Measurements from ENCODE around the gene ATE1. TPM values are rescaled to one million over a fixed set of nuclear protein-coding genes. Genes with fewer than 3 reads are reported as not detected.

The ATE1 gene
- total and polyA plus RNA-seq, 4 donors: 4.2 to 47.8 (median 13.2) TPM

GRCh38 chr10:121803611-121804010, 124.2 kb downstream of the ATE1 start:
- H3K27ac ChIP-seq (ENCODE audit: low read depth in 1 of 2, low read length in 1 of 2): no peak overlapping the region
- no peaks in the 10 kb centered on the region for H3K9me3 ChIP-seq (ENCODE audit: control insufficient read depth in 4 of 4, insufficient read depth in 3 of 4, low read length in 3 of 4)
- WGBS, 2 donors: 96 to 100% methylated on average over 2 of the region's 2 CpGs
- ATAC-seq (ENCODE audit: insufficient read depth, low FRiP score): no peak
- no peak overlapping the region for H3K9ac ChIP-seq (ENCODE audit: insufficient read depth in 1 of 2, low read length in 2 of 2)
- peaks cover 0 to 8% (median 0%) of the 10 kb centered on the region in 5 donors for H3K4me1 ChIP-seq (ENCODE audit: control insufficient read depth in 5 of 5, insufficient read depth in 5 of 5, low read length in 5 of 5)
- no peak overlapping the region for H3K4me3 ChIP-seq
- peaks cover 0 to 5% (median 0%) of the 10 kb centered on the region in 4 donors for H3K36me3 ChIP-seq (ENCODE audit: control insufficient read depth in 4 of 4, insufficient read depth in 4 of 4, low read length in 4 of 4)
- no peak for DNase-seq
- H3K27me3 ChIP-seq (ENCODE audit: control insufficient read depth in 3 of 3, insufficient read depth in 3 of 3, low read length in 2 of 3): no peaks in the 10 kb centered on the region
- TF ChIP-seq CTCF (IDR thresholded peaks at IDR 0.05; ENCODE audit: control extremely low read depth, extremely low read depth): no peak

GRCh38 chr10:121800831-121801230, 127.0 kb downstream of the ATE1 start:
- Histone ChIP-seq H3K27ac (ENCODE audit: low read depth in 1 of 2, low read length in 1 of 2) (no peak overlapping the region), H3K4me3 (no peak overlapping the region), H3K36me3 (ENCODE audit: control insufficient read depth in 4 of 4, insufficient read depth in 4 of 4, low read length in 4 of 4) (no peaks in the 10 kb centered on the region), H3K4me1 (ENCODE audit: control insufficient read depth in 5 of 5, insufficient read depth in 5 of 5, low read length in 5 of 5) (peaks cover 0 to 8% (median 0%) of the 10 kb centered on the region in 5 donors), H3K9ac (ENCODE audit: insufficient read depth in 1 of 2, low read length in 2 of 2) (no peak overlapping the region), H3K9me3 (ENCODE audit: control insufficient read depth in 4 of 4, insufficient read depth in 3 of 4, low read length in 3 of 4) (no peaks in the 10 kb centered on the region), H3K27me3 (ENCODE audit: control insufficient read depth in 3 of 3, insufficient read depth in 3 of 3, low read length in 2 of 3) (no peaks in the 10 kb centered on the region)
- TF ChIP-seq CTCF (IDR thresholded peaks at IDR 0.05; ENCODE audit: control extremely low read depth, extremely low read depth): no peak
- ATAC-seq (ENCODE audit: insufficient read depth, low FRiP score) (no peak), DNase-seq (peak in 2 of 3 donors; percentile 22 to 25)
- 97 to 100% methylated on average over 2 of the region's 2 CpGs for WGBS, 2 donors

- Histone ChIP-seq H3K9ac (ENCODE audit: insufficient read depth in 1 of 2, low read length in 2 of 2) (no peak overlapping the region), H3K36me3 (ENCODE audit: control insufficient read depth in 4 of 4, insufficient read depth in 4 of 4, low read length in 4 of 4) (no peaks in the 10 kb centered on the region), H3K4me1 (ENCODE audit: control insufficient read depth in 5 of 5, insufficient read depth in 5 of 5, low read length in 5 of 5) (peaks cover 0 to 8% (median 0%) of the 10 kb centered on the region in 5 donors), H3K27ac (ENCODE audit: low read depth in 1 of 2, low read length in 1 of 2) (no peak overlapping the region), H3K27me3 (ENCODE audit: control insufficient read depth in 3 of 3, insufficient read depth in 3 of 3, low read length in 2 of 3) (no peaks in the 10 kb centered on the region), H3K9me3 (ENCODE audit: control insufficient read depth in 4 of 4, insufficient read depth in 3 of 4, low read length in 3 of 4) (no peaks in the 10 kb centered on the region), H3K4me3 (no peak overlapping the region)
- DNase-seq (no peak), ATAC-seq (ENCODE audit: insufficient read depth, low FRiP score) (no peak)
- WGBS, 2 donors: 78 to 88% methylated on average over 3 of the region's 3 CpGs
- no peak for TF ChIP-seq CTCF (IDR thresholded peaks at IDR 0.05; ENCODE audit: control extremely low read depth, extremely low read depth)
Observed at GRCh38 chr10:121800146-121800545, 127.7 kb downstream of the ATE1 start.

GRCh38 chr10:121797490-121797889, 130.3 kb downstream of the ATE1 start:
- 73 to 84% methylated on average over 8 of the region's 8 CpGs for WGBS, 2 donors
- DNase-seq: no peak
- Histone ChIP-seq H3K4me1 (ENCODE audit: control insufficient read depth in 5 of 5, insufficient read depth in 5 of 5, low read length in 5 of 5) (peaks cover 0 to 8% (median 0%) of the 10 kb centered on the region in 5 donors), H3K9ac (ENCODE audit: insufficient read depth in 1 of 2, low read length in 2 of 2) (no peak overlapping the region), H3K9me3 (ENCODE audit: control insufficient read depth in 4 of 4, insufficient read depth in 3 of 4, low read length in 3 of 4) (no peaks in the 10 kb centered on the region), H3K27me3 (ENCODE audit: control insufficient read depth in 3 of 3, insufficient read depth in 3 of 3, low read length in 2 of 3) (no peaks in the 10 kb centered on the region), H3K4me3 (no peak overlapping the region), H3K36me3 (ENCODE audit: control insufficient read depth in 4 of 4, insufficient read depth in 4 of 4, low read length in 4 of 4) (peaks cover 0 to 2% (median 0%) of the 10 kb centered on the region in 4 donors), H3K27ac (ENCODE audit: low read depth in 1 of 2, low read length in 1 of 2) (no peak overlapping the region)
- no peak for TF ChIP-seq CTCF (IDR thresholded peaks at IDR 0.05; ENCODE audit: control extremely low read depth, extremely low read depth)
- ATAC-seq (ENCODE audit: insufficient read depth, low FRiP score): no peak
